DND-41 (cell line): ENCODE results near the gene IQSEC1.

Source experiments
- EZH2 ChIP-seq: IDR thresholded peaks from 3 replicates; pipeline ENCODE4 v1.6.1; 2012; ENCODE audit warnings: borderline replicate concordance, low read depth, mild to moderate bottlenecking, moderate library complexity, low read length, inconsistent platforms; ENCODE audit not compliant: severe bottlenecking
- TF ChIP-seq, protein P1 (sequence below): IDR thresholded peaks from 2 replicates; pipeline ENCODE4 v1.5.1; 2012; ENCODE audit warnings: borderline replicate concordance, low read length, moderate library complexity, mild to moderate bottlenecking; ENCODE audit not compliant: poor library complexity, severe bottlenecking; ENCODE audit errors: extremely low read depth

DNA sequence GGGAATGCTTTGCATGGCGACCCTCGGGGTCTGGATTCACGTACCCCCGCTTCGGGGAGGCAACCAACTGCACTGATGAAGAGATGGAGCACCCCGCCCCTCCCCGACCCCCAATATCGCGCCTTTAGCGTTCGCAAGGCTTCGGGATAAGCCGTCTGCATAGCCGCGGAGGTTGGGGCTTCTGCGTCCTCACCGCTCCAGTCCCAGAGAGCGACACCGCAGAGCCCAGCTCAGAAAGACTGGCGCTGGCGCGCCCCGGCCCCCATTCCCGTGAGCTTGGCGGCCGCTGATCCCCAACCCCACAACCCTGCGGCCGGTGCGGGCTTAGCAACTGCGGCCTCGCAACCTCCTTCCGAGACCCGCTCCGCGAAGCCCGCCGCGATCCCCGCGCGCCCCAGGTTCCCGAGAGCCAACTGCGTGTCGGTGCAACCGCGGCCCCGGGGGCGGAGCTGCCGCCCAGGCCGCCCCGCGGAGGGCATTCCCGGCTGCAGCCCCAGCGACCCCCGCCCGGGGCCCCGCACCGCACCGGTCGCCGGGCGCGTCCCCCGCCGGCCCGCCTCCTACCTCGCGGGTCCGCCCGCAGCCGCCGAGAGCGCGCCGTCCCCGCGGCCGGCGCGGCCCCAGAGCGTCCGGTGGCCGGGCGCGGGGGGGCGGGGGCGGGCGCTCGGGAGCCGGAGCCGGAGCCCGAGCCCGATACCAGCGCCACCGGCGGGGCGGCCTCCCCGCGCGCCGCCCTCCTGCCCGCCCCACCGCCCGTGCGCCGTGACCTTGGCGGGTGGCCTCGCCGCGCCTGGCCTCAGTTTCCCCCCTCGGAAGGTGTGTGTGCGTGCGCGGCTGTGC is 79.5 kb downstream of the IQSEC1 start:
- TF ChIP-seq, protein P1, sequence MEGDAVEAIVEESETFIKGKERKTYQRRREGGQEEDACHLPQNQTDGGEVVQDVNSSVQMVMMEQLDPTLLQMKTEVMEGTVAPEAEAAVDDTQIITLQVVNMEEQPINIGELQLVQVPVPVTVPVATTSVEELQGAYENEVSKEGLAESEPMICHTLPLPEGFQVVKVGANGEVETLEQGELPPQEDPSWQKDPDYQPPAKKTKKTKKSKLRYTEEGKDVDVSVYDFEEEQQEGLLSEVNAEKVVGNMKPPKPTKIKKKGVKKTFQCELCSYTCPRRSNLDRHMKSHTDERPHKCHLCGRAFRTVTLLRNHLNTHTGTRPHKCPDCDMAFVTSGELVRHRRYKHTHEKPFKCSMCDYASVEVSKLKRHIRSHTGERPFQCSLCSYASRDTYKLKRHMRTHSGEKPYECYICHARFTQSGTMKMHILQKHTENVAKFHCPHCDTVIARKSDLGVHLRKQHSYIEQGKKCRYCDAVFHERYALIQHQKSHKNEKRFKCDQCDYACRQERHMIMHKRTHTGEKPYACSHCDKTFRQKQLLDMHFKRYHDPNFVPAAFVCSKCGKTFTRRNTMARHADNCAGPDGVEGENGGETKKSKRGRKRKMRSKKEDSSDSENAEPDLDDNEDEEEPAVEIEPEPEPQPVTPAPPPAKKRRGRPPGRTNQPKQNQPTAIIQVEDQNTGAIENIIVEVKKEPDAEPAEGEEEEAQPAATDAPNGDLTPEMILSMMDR, result no peak
- no peak for TF ChIP-seq EZH2
